Endodermal cell (in vitro differentiated cells): ENCODE data around the gene CHN2. TPM values are rescaled to one million over a fixed set of nuclear protein-coding genes. Genes with fewer than 3 reads are reported as not detected.

Experiments used
- DNase-seq: peaks from one replicate; pipeline ENCODE4 v3.0.0-alpha.2; 2017
- H3K27ac ChIP-seq: 2 replicates; pipeline ENCODE4 v1.5.1; 2013; ENCODE audit warnings: mild to moderate bottlenecking, low read depth, low read length, moderate library complexity
- H3K27me3 ChIP-seq: 2 replicates; pipeline ENCODE4 v1.6.1; 2013; ENCODE audit warnings: mild to moderate bottlenecking, low read length, moderate library complexity; ENCODE audit not compliant: insufficient read depth, control insufficient read depth, poor library complexity, severe bottlenecking
- H3K36me3 ChIP-seq: 2 replicates; pipeline ENCODE4 v1.7.0; 2013; ENCODE audit warnings: mild to moderate bottlenecking, low read length, moderate library complexity; ENCODE audit not compliant: control insufficient read depth, insufficient read depth
- H3K4me1 ChIP-seq: one replicate; pipeline ENCODE4 v1.7.0; 2013; ENCODE audit warnings: low read length; ENCODE audit not compliant: control insufficient read depth, insufficient read depth
- H3K4me3 ChIP-seq: 2 replicates; pipeline ENCODE4 v1.5.1; 2013; ENCODE audit warnings: mild to moderate bottlenecking, low read length, moderate library complexity
- H3K9ac ChIP-seq: 2 replicates; pipeline ENCODE4 v1.6.1; 2013; ENCODE audit warnings: mild to moderate bottlenecking, low read length, moderate library complexity; ENCODE audit not compliant: poor library complexity, severe bottlenecking; ENCODE audit errors: extremely low read depth
- H3K9me3 ChIP-seq: 2 replicates; pipeline ENCODE4 v1.6.1; 2013; ENCODE audit warnings: mild to moderate bottlenecking, low read length, moderate library complexity; ENCODE audit not compliant: control insufficient read depth
- H3K27ac Mint-ChIP-seq: 2 replicates; pipeline ENCODE4 v1.8.0; 2020; ENCODE audit warnings: mixed read lengths
- H3K27me3 Mint-ChIP-seq: 2 replicates; pipeline ENCODE4 v1.8.0; 2021; ENCODE audit warnings: mild to moderate bottlenecking, mixed read lengths; ENCODE audit not compliant: insufficient read depth
- H3K36me3 Mint-ChIP-seq: 2 replicates; pipeline ENCODE4 v1.8.0; 2020; ENCODE audit warnings: low read depth, mixed read lengths
- H3K4me1 Mint-ChIP-seq: 2 replicates; pipeline ENCODE4 v1.8.0; 2020; ENCODE audit warnings: mixed read lengths
- H3K4me3 Mint-ChIP-seq: 2 replicates; pipeline ENCODE4 v1.8.0; 2020; ENCODE audit warnings: mild to moderate bottlenecking, moderate library complexity, mixed read lengths
- H3K9me3 Mint-ChIP-seq: 2 replicates; pipeline ENCODE4 v1.8.0; 2020; ENCODE audit warnings: mild to moderate bottlenecking, mixed read lengths
- CTCF ChIP-seq: fragments of 200-600 bp; sonication (generic); conservative IDR thresholded peaks from 2 replicates; pipeline ENCODE4 v1.5.0; 2021; ENCODE audit warnings: antibody characterized with exemption, mild to moderate bottlenecking
- WGBS, 2 experiments: methylation state at CpG; one replicate each; pipeline versions ENCODE4 v1.1.5 to v1.1.7; 2013; ENCODE audit warnings: missing lambda C conversion rate in 2 of 2, mixed read lengths in 1 of 2; ENCODE audit not compliant: insufficient coverage in 1 of 2, insufficient read length in 1 of 2; 5-methylcytosine and 5-hydroxymethylcytosine counted together
- total RNA-seq, 2 donors: library from RNA; stranded (reverse); fragmentation: NEBNext Ultra II Directional in 1 of 2; extraction: Animal tissue kit (Norgen Biotek cat#: 25700) in 1 of 2; gene quantifications; 2 replicates in 1 of 2; 3 replicates in 1 of 2; pipeline ENCODE4 v1.2.1, GENCODE V29; 2021

The CHN2 gene
- total RNA-seq, 2 donors from 2014 or later = 14.0 to 14.1 TPM

- Histone ChIP-seq H3K9ac (no peak overlapping the region), H3K27me3 (no peaks in the 10 kb centered on the region), H3K9me3 (no peaks in the 10 kb centered on the region), H3K27ac (no peak overlapping the region), H3K4me3 (no peak overlapping the region), H3K4me1 (no peaks in the 10 kb centered on the region), H3K36me3 (no peaks in the 10 kb centered on the region)
- no peaks in the 10 kb centered on the region for H3K36me3 Mint-ChIP-seq
- H3K9me3 Mint-ChIP-seq = no peaks in the 10 kb centered on the region
- 93 to 100% methylated on average over 3 to 6 of the region's 6 CpGs for WGBS, 2 experiments
- H3K27ac Mint-ChIP-seq = no peak overlapping the region
- H3K27me3 Mint-ChIP-seq = peaks cover 3% of the 10 kb centered on the region
- TF ChIP-seq CTCF = no peak
- no peak for DNase-seq
- H3K4me3 Mint-ChIP-seq = no peak overlapping the region
- no peaks in the 10 kb centered on the region for H3K4me1 Mint-ChIP-seq
Observed at GRCh38 chr7:29418651-29419050, 224.1 kb downstream of the CHN2 start.

GRCh38 chr7:29420011-29420410 lies 225.4 kb downstream of the CHN2 start:
- Histone ChIP-seq H3K27me3 (no peaks in the 10 kb centered on the region), H3K4me1 (no peaks in the 10 kb centered on the region), H3K4me3 (no peak overlapping the region), H3K27ac (no peak overlapping the region), H3K9me3 (no peaks in the 10 kb centered on the region), H3K9ac (no peak overlapping the region), H3K36me3 (no peaks in the 10 kb centered on the region)
- no peak for DNase-seq
- TF ChIP-seq CTCF = no peak
- H3K4me3 Mint-ChIP-seq = no peak overlapping the region
- H3K27ac Mint-ChIP-seq = no peak overlapping the region
- H3K9me3 Mint-ChIP-seq = no peaks in the 10 kb centered on the region
- H3K36me3 Mint-ChIP-seq = no peaks in the 10 kb centered on the region
- H3K27me3 Mint-ChIP-seq = peaks cover 3% of the 10 kb centered on the region
- peaks cover 3% of the 10 kb centered on the region for H3K4me1 Mint-ChIP-seq

DNA sequence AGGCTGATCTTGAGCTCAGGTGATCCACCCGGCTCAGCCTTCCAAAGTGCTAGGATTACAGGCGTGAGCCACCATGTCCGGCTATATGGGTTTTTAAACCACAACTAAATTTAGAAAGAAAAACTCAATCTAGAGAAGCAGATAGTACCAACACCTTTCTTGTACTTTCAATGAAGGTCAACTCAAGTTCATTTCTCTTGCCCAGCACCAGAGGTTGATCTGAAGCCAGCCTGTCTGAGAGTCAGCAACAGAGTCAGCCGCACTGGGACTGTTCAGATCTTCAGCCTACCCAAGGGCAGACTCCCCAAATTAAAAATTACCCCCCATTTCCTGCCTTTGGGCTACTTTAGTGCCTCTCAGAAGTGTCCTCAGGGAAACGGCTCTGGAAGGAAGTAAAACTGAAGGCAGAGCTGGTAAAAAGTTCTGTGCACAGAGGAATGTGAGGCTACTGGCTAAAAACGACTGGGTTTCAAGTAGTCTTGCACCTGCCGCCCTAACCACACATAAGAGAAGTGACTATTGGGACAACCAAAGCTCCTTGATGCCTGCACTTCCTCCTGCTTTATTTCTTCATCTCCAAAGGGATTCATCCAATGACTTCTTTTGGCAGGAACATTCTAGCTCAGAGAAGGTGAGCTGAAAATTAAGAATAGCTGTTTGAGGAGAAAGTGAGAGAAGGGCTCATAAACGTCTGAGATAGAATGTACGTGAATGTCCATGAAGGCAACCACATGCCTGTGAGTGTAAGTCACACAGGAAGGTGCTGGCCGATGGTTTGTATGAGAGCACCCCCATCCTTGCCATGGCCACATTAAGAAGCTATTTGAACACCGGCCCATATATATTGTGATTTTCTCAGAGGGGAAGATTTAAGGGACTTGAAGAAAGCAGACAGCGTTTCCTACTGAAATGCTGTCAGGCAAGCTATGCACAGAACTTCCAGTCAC lies 226.7 kb downstream of the CHN2 start:
- no peaks in the 10 kb centered on the region for H3K36me3 Mint-ChIP-seq
- H3K9me3 Mint-ChIP-seq = no peaks in the 10 kb centered on the region
- no peak overlapping the region for H3K4me3 ChIP-seq
- peaks cover 4% of the 10 kb centered on the region for H3K4me1 Mint-ChIP-seq
- no peak for DNase-seq
- no peaks in the 10 kb centered on the region for H3K36me3 ChIP-seq
- H3K4me1 ChIP-seq = no peaks in the 10 kb centered on the region
- H3K9ac ChIP-seq = no peak overlapping the region
- TF ChIP-seq CTCF = no peak
- H3K27ac ChIP-seq = no peak overlapping the region
- no peak overlapping the region for H3K27ac Mint-ChIP-seq
- no peaks in the 10 kb centered on the region for H3K9me3 ChIP-seq
- WGBS, 2 experiments = 93 to 94% methylated on average over 9 to 12 of the region's 12 CpGs
- no peak overlapping the region for H3K4me3 Mint-ChIP-seq
- H3K27me3 Mint-ChIP-seq = peaks cover 3% of the 10 kb centered on the region
- no peaks in the 10 kb centered on the region for H3K27me3 ChIP-seq
